CD8-positive, alpha-beta memory T cell (primary cell): Measurements from ENCODE around the gene PLEKHO1. TPM values are rescaled to one million over a fixed set of nuclear protein-coding genes. Genes with fewer than 3 reads are reported as not detected.
A peak's percentile ranks its signal among the peaks of the same experiment; 100 is the strongest.

Experiments used
- CTCF ChIA-PET: fragments of 350-600 bp; sonication (Branson Sonifier 250); formaldehyde crosslinking; loops from one replicate; lab custom pipeline; 2021; ENCODE audit warnings: antibody characterized with exemption; lab: Charles Lee
- POLR2A ChIA-PET: fragments of 350-600 bp; sonication (Branson Sonifier 250); formaldehyde crosslinking; loops from one replicate; lab custom pipeline; 2021; ENCODE audit warnings: antibody characterized with exemption; lab: Charles Lee
- DNase-seq, 5 donors: peaks; one replicate each; pipeline versions ENCODE4 v3.0.0 to v3.0.0-alpha.2; 2020 to 2022; ENCODE audit warnings: mixed read lengths in 1 of 5
- H3K27ac ChIP-seq: one replicate; pipeline ENCODE4 v1.7.0; 2013; ENCODE audit warnings: low read depth, mild to moderate bottlenecking, low read length, moderate library complexity
- H3K27me3 ChIP-seq: 2 replicates; pipeline ENCODE4 v1.7.0; 2013; ENCODE audit warnings: low read length, mild to moderate bottlenecking; ENCODE audit not compliant: insufficient read depth, poor library complexity, severe bottlenecking
- H3K36me3 ChIP-seq: 2 replicates; pipeline ENCODE4 v1.7.0; 2013; ENCODE audit warnings: mild to moderate bottlenecking, low read length, moderate library complexity; ENCODE audit not compliant: insufficient read depth
- H3K4me1 ChIP-seq: 2 replicates; pipeline ENCODE4 v1.7.0; 2013; ENCODE audit warnings: mild to moderate bottlenecking, low read length, moderate library complexity; ENCODE audit not compliant: insufficient read depth
- H3K4me3 ChIP-seq: 2 replicates; pipeline ENCODE4 v1.7.0; 2013; ENCODE audit warnings: mild to moderate bottlenecking, low read length
- H3K9me3 ChIP-seq: 2 replicates; pipeline ENCODE4 v1.7.0; 2013; ENCODE audit warnings: mild to moderate bottlenecking, low read length
- H3K27ac Mint-ChIP-seq, 8 donors: one replicate each; pipeline ENCODE4 v1.8.0; 2020 to 2021; ENCODE audit warnings: mixed read lengths in 8 of 8, mild to moderate bottlenecking in 6 of 8, inconsistent platforms in 3 of 8, moderate library complexity in 3 of 8
- H3K27me3 Mint-ChIP-seq, 2 donors: one replicate each; pipeline ENCODE4 v1.8.0; 2020 to 2021; ENCODE audit warnings: mixed read lengths in 2 of 2, mild to moderate bottlenecking in 1 of 2, moderate library complexity in 1 of 2
- H3K36me3 Mint-ChIP-seq, 3 donors: one replicate each; pipeline ENCODE4 v1.8.0; 2020 to 2021; ENCODE audit warnings: mixed read lengths in 3 of 3, inconsistent platforms in 1 of 3, mild to moderate bottlenecking in 1 of 3
- H3K4me1 Mint-ChIP-seq, 3 donors: one replicate each; pipeline ENCODE4 v1.8.0; 2020 to 2021; ENCODE audit warnings: mixed read lengths in 3 of 3, inconsistent platforms in 1 of 3, mild to moderate bottlenecking in 1 of 3
- H3K4me3 Mint-ChIP-seq, 7 donors: one replicate each; pipeline ENCODE4 v1.8.0; 2020 to 2021; ENCODE audit warnings: mixed read lengths in 7 of 7, mild to moderate bottlenecking in 6 of 7, moderate library complexity in 4 of 7, inconsistent platforms in 2 of 7
- H3K9me3 Mint-ChIP-seq, 5 donors: one replicate each; pipeline ENCODE4 v1.8.0; 2020 to 2022; ENCODE audit warnings: mixed read lengths in 5 of 5, mild to moderate bottlenecking in 3 of 5, moderate library complexity in 2 of 5, inconsistent platforms in 1 of 5
- polyA plus RNA-seq: library from polyadenylated mRNA; unstranded; fragments of 300-500 nt; fragmentation: Illumina TruSeq; gene quantifications from one replicate; pipeline ENCODE4 v1.2.3, GENCODE V29; 2021
- total RNA-seq, 2 experiments: library from RNA; stranded (reverse); gene quantifications; one replicate each; pipeline ENCODE4 v1.2.3, GENCODE V29; 2021

The PLEKHO1 gene
- total and polyA plus RNA-seq, 3 experiments from 2014 or later, result 44.9 to 47.3 (median 47.2) TPM

DNA sequence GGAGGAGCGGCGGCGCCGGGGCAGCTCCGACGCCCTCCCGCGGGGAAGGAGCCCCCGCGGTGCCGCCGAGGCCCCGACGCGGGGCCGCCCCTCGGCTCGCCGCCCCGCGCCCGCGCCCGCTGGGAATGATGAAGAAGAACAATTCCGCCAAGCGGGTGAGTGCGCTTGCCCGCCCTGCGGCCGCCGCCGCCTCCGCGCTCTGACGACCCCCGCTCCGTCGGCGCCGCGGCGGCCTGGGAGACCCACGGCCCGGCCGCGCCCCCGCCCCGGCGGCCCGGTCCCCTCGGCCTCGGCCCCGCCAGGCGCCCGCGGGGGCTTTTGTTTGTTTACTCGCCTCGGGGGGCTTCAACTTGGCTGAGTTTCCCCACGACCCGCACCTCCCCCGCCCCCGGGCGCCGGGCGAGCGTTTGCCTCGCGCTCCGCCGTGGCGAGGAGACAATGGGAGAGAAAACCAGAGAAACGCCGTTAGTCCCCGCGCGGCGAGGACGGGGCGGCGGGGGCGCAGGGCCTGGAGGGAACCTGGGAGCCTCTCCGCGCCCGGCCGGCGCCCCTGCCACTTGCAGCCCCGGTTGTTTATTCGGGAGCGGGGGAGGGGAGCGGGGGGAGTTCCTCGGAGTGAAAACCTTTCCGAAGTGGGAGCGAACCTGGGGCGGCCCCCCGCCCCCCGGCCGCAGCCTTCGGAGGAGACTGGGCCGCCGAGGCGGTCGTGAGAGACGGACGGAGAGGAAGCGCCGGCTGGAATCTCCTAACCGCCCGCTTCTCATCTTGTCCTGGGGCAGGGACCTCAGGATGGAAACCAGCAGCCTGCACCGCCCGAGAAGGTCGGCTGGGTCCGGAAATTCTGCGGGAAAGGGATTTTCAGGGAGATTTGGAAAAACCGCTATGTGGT is 661 bp downstream of the PLEKHO1 start:
- Histone ChIP-seq H3K27me3 (no peaks in the 10 kb centered on the region), H3K4me1 (peaks cover 25% of the 10 kb centered on the region), H3K4me3 (peak overlapping the region; percentile 80), H3K9me3 (no peaks in the 10 kb centered on the region), H3K27ac (peak overlapping the region; percentile 79), H3K36me3 (peaks cover 14% of the 10 kb centered on the region)
- Mint-ChIP-seq H3K27me3 (peaks cover 0 to 4% of the 10 kb centered on the region in 2 donors), H3K9me3 (no peaks in the 10 kb centered on the region), H3K4me1 (peaks cover 50 to 73% (median 70%) of the 10 kb centered on the region in 3 donors), H3K27ac (peak overlapping the region; percentile 89 to 99 (median 98)), H3K4me3 (peak overlapping the region; percentile 90 to 99 (median 97)), H3K36me3 (peaks cover 0 to 47% (median 15%) of the 10 kb centered on the region in 3 donors)
- peak; percentile 8 to 51 (median 23) for DNase-seq
- CTCF ChIA-PET, result interaction anchor here (0.6 to 5.0 kb wide), 9 partner anchors 8 to 81 kb away, joined by 3 to 29 read pairs (median 3); no protein-coding TSS in a partner anchor
- POLR2A ChIA-PET, result interaction anchor here (0.6 to 2.2 kb wide), 12 partner anchors 10 to 263 kb away, joined by 3 to 13 read pairs (median 4); partner anchors contain the start of gene VPS45

DNA sequence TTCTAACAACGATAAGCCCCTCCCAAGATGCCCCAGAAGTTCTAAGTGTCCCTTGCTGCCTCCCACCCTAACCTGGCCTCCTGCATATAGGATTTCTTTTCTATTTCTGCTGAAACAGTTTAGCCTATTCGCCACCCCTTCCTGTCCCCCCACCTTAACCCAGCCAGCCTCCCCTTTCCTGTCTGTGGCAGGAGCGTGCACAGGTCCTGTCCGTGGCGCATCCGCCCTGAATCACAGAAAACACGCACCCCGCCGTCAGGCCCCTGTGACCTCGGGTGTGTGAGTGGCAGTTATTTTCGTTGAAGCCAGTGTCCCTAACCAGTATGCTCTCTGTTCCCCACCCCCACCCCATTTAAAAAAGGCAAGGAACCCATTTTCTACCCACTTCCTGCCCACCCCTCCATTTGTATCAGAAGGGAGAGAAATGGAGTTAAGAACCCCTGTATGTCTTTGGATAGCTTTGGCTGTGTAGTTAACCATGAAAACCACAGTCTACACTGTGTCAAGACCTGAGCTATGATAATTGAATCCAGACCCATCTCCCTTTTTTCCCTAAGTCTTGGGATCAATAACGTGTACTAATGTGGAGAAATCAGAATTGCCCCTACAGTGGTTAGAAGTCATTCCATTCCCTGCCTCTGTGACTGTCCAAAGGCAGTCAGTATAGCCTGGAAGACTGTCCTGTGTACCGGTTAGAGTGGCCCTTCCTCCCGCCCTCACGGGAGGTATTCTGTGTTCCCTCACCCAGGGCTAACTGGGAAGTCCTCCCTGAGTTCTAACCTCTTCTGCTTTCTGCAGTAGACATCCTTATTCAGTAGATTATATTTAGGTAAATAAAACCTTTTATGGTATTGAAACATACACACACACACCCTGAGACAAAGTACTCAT is 1.8 kb downstream of the PLEKHO1 start:
- Histone ChIP-seq H3K27me3 (no peaks in the 10 kb centered on the region), H3K27ac (peak overlapping the region; percentile 79), H3K36me3 (peaks cover 25% of the 10 kb centered on the region), H3K9me3 (no peaks in the 10 kb centered on the region), H3K4me3 (peak overlapping the region; percentile 80), H3K4me1 (peaks cover 25% of the 10 kb centered on the region)
- peak overlapping the region; percentile 90 to 99 (median 97) for H3K4me3 Mint-ChIP-seq
- peaks cover 0 to 4% of the 10 kb centered on the region in 2 donors for H3K27me3 Mint-ChIP-seq
- CTCF ChIA-PET, result interaction anchor here (0.6 to 5.0 kb wide), 6 partner anchors 11 to 83 kb away, joined by 3 to 29 read pairs (median 4); no protein-coding TSS in a partner anchor
- peak; percentile 60 to 89 (median 73) for DNase-seq
- peak overlapping the region; percentile 89 to 99 (median 98) for H3K27ac Mint-ChIP-seq
- peaks cover 50 to 79% (median 73%) of the 10 kb centered on the region in 3 donors for H3K4me1 Mint-ChIP-seq
- POLR2A ChIA-PET, result interaction anchor here (0.6 to 2.2 kb wide), 4 partner anchors 11 to 264 kb away, joined by 3 to 13 read pairs (median 5); a partner anchor contains a TSS
- no peaks in the 10 kb centered on the region for H3K9me3 Mint-ChIP-seq
- H3K36me3 Mint-ChIP-seq, result peaks cover 0 to 58% (median 20%) of the 10 kb centered on the region in 3 donors

DNA sequence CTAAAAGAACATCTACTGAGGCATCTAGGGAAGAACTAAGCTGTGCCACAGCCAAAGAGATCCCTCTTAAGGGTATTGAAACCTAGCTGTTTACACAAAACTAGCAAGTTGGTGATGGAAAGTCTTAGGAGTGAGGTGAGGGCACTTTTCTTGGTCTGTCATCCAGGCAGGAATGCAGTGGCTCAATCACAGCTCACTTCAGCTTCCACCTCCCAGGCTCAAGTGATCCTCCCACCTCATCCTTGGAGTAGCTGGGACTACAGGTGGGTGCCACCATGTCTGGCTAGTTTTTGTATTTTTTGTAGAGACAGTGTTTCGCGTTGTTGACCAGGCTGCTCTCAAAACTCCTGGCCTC is 2.4 kb downstream of the PLEKHO1 start:
- Mint-ChIP-seq H3K36me3 (peaks cover 0 to 65% (median 20%) of the 10 kb centered on the region in 3 donors), H3K27ac (peak overlapping the region; percentile 89 to 99 (median 98)), H3K4me3 (peak overlapping the region; percentile 90 to 99 (median 97)), H3K9me3 (no peaks in the 10 kb centered on the region), H3K27me3 (peaks cover 0 to 4% of the 10 kb centered on the region in 2 donors), H3K4me1 (peaks cover 47 to 78% (median 67%) of the 10 kb centered on the region in 3 donors)
- no peak for DNase-seq
- no peaks in the 10 kb centered on the region for H3K27me3 ChIP-seq
- POLR2A ChIA-PET, result interaction anchor here (0.6 kb wide), 1 partner anchor 217 kb away, joined by 3 read pairs; no protein-coding TSS in a partner anchor
- peaks cover 25% of the 10 kb centered on the region for H3K4me1 ChIP-seq
- no peak overlapping the region for H3K27ac ChIP-seq
- H3K36me3 ChIP-seq, result peaks cover 32% of the 10 kb centered on the region
- peak overlapping the region; percentile 80 for H3K4me3 ChIP-seq
- CTCF ChIA-PET, result interaction anchor here (1.1 to 5.0 kb wide), 5 partner anchors 10 to 84 kb away, joined by 3 to 29 read pairs (median 5); no protein-coding TSS in a partner anchor
- H3K9me3 ChIP-seq, result no peaks in the 10 kb centered on the region

DNA sequence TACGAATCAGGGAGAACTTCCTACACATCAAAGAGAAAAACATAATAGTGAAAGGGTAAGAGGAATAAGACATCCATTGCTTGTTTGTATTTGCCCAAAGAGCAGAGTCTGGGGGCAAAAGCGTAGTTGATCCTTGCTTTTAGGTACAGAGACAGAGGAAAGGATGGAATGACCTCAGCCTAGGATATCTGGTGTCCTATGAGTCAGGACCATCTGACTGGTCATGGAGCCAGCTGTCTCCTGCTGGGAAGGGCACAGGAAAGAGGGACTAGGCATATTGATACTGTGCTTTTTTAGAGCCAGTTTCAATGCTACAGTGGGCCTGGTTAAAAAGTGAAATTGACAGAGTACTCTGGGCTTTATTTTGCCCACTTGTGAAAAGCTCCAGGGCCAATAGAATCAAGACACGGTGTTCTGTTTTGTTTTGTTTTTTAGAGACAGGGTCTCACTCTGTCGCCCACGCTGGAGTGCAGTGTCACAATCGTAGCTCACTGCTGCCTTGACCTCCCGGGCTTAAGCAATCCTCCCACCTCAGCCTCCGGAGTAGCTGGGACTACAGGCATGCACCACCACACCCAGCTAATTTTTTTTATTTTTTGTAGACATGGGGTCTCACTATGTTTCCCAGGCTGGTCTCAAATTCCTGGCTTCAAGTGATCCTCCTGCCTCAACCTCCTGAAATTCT is 3.2 kb downstream of the PLEKHO1 start:
- Mint-ChIP-seq H3K4me1 (peaks cover 45 to 77% (median 68%) of the 10 kb centered on the region in 3 donors), H3K4me3 (peak overlapping the region in 6 of 7 donors; percentile 54 to 68 (median 64)), H3K36me3 (peaks cover 2 to 72% (median 21%) of the 10 kb centered on the region in 3 donors), H3K27ac (peak overlapping the region; percentile 76 to 99 (median 90)), H3K9me3 (no peaks in the 10 kb centered on the region), H3K27me3 (peaks cover 0 to 4% of the 10 kb centered on the region in 2 donors)
- CTCF ChIA-PET, result interaction anchor here (1.2 to 5.0 kb wide), 3 partner anchors 9 to 85 kb away, joined by 3 to 29 read pairs (median 7); no protein-coding TSS in a partner anchor
- Histone ChIP-seq H3K36me3 (peaks cover 33% of the 10 kb centered on the region), H3K4me1 (peaks cover 25% of the 10 kb centered on the region), H3K4me3 (no peak overlapping the region), H3K27ac (no peak overlapping the region), H3K9me3 (no peaks in the 10 kb centered on the region), H3K27me3 (no peaks in the 10 kb centered on the region)
- no peak for DNase-seq
- POLR2A ChIA-PET, result interaction anchor here (0.7 kb wide), 2 partner anchors 9 to 79 kb away, joined by 3 read pairs; no protein-coding TSS in a partner anchor

GRCh38 chr1:150154143-150154542 is 4.4 kb downstream of the PLEKHO1 start:
- Mint-ChIP-seq H3K27me3 (peaks cover 0 to 4% of the 10 kb centered on the region in 2 donors), H3K4me1 (peaks cover 38 to 70% (median 65%) of the 10 kb centered on the region in 3 donors), H3K9me3 (no peaks in the 10 kb centered on the region), H3K27ac (peak overlapping the region; percentile 12 to 93 (median 81)), H3K4me3 (peak overlapping the region in 3 of 7 donors; percentile 16 to 47 (median 33)), H3K36me3 (peaks cover 6 to 82% (median 24%) of the 10 kb centered on the region in 3 donors)
- CTCF ChIA-PET, result no interaction called here
- H3K9me3 ChIP-seq, result no peaks in the 10 kb centered on the region
- H3K36me3 ChIP-seq, result peaks cover 39% of the 10 kb centered on the region
- H3K4me3 ChIP-seq, result no peak overlapping the region
- POLR2A ChIA-PET, result no interaction called here
- no peak overlapping the region for H3K27ac ChIP-seq
- no peaks in the 10 kb centered on the region for H3K27me3 ChIP-seq
- peaks cover 18% of the 10 kb centered on the region for H3K4me1 ChIP-seq
- no peak for DNase-seq

DNA sequence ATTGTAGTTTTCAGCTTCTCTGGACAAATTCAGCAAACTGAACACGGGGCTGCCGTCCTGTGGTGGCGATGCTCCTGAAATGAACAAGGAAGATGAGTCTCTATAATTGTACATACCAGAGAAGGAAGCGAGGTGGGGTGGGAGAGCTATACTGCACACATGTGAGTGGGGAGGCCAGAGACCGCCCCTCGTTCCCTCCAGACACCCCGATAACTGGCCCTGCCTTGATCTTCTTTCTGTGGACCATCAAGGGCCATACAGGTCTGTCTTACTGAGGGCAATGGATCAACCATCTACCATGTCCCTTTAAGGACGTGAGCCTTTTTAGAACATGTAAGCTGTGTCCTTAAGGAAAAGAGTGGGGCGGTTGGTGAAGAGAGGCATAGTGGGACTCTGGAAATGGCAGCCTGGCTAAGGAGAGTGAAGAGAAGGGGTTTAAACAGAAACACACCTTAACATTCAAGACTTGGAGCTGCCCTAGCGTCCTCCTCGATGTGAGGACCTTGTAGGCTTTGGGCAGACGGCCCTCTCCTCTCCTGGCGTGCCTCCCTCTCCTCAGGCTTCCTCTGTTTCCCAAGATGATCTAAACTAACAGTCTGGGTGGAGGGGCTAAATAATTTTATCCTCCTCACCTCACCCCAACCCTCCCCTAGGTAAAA is 5.8 kb downstream of the PLEKHO1 start:
- H3K4me3 ChIP-seq, result no peak overlapping the region
- no peaks in the 10 kb centered on the region for H3K27me3 ChIP-seq
- H3K27ac Mint-ChIP-seq, result peak overlapping the region in 6 of 8 donors; percentile 28 to 93 (median 74)
- peaks cover 6 to 88% (median 27%) of the 10 kb centered on the region in 3 donors for H3K36me3 Mint-ChIP-seq
- H3K36me3 ChIP-seq, result peaks cover 39% of the 10 kb centered on the region
- CTCF ChIA-PET, result interaction anchor here (1.2 to 2.5 kb wide), 2 partner anchors 10 to 82 kb away, joined by 4 to 10 read pairs; no protein-coding TSS in a partner anchor
- no peaks in the 10 kb centered on the region for H3K9me3 Mint-ChIP-seq
- no peaks in the 10 kb centered on the region for H3K9me3 ChIP-seq
- H3K27ac ChIP-seq, result no peak overlapping the region
- DNase-seq, result no peak
- POLR2A ChIA-PET, result interaction anchor here (1.0 kb wide), 1 partner anchor 9 kb away, joined by 3 read pairs; no protein-coding TSS in a partner anchor
- H3K4me3 Mint-ChIP-seq, result no peak overlapping the region
- peaks cover 42 to 80% (median 75%) of the 10 kb centered on the region in 3 donors for H3K4me1 Mint-ChIP-seq
- peaks cover 0 to 4% of the 10 kb centered on the region in 2 donors for H3K27me3 Mint-ChIP-seq
- H3K4me1 ChIP-seq, result peaks cover 25% of the 10 kb centered on the region
